ENCODE data around the gene GSTA3.

The GSTA3 gene

GRCh38 chr6:52894285-52894684, 15.2 kb downstream of the GSTA3 start:
- Histone ChIP-seq H4K20me1 (ENCODE audit: insufficient read depth, low read length) (no peaks in the 10 kb centered on the region), H3K9me3 (ENCODE audit: insufficient read depth, low read length, severe bottlenecking) (no peaks in the 10 kb centered on the region), H3K9ac (ENCODE audit: low read depth, low read length) (no peak overlapping the region), H3K27ac (ENCODE audit: low read length) (no peak overlapping the region), H3K79me2 (ENCODE audit: insufficient read depth, low read length) (no peaks in the 10 kb centered on the region), H3K4me1 (ENCODE audit: insufficient read depth, low read length) (no peaks in the 10 kb centered on the region), H3K4me3 (ENCODE audit: low read depth in 1 of 2, low read length in 2 of 2) (no peak overlapping the region), H3K4me2 (ENCODE audit: insufficient read depth, low read length) (no peak overlapping the region), H3K27me3 (ENCODE audit: insufficient read depth, low read length, poor library complexity) (peaks cover 2% of the 10 kb centered on the region), H2AFZ (ENCODE audit: low read depth, low read length) (no peak overlapping the region), H3K36me3 (ENCODE audit: insufficient read depth, low read length) (no peaks in the 10 kb centered on the region)
- ATAC-seq (ENCODE audit: insufficient read depth, low read depth) (no peak), DNase-seq (no peak)
- no peak for TF ChIP-seq CTCF (IDR thresholded peaks at IDR 0.05; ENCODE audit: borderline replicate concordance, extremely low read depth, low read length, poor library complexity, severe bottlenecking)
- TF ChIP-seq EZH2 (IDR thresholded peaks at IDR 0.05; ENCODE audit: borderline replicate concordance, low read depth, low read length, severe bottlenecking) = no peak

- H4K20me1 ChIP-seq (ENCODE audit: insufficient read depth, low read length) = no peaks in the 10 kb centered on the region
- DNase-seq = no peak
- H3K79me2 ChIP-seq (ENCODE audit: insufficient read depth, low read length) = no peaks in the 10 kb centered on the region
- ATAC-seq (ENCODE audit: insufficient read depth, low read depth) = no peak
- no peak overlapping the region for H2AFZ ChIP-seq (ENCODE audit: low read depth, low read length)
- H3K27ac ChIP-seq (ENCODE audit: low read length) = no peak overlapping the region
- peaks cover 3% of the 10 kb centered on the region for H3K27me3 ChIP-seq (ENCODE audit: insufficient read depth, low read length, poor library complexity)
- TF ChIP-seq CTCF (IDR thresholded peaks at IDR 0.05; ENCODE audit: borderline replicate concordance, extremely low read depth, low read length, poor library complexity, severe bottlenecking) (no peak), EZH2 (IDR thresholded peaks at IDR 0.05; ENCODE audit: borderline replicate concordance, low read depth, low read length, severe bottlenecking) (no peak)
- no peak overlapping the region for H3K4me3 ChIP-seq (ENCODE audit: low read depth in 1 of 2, low read length in 2 of 2)
- H3K4me2 ChIP-seq (ENCODE audit: insufficient read depth, low read length) = no peak overlapping the region
- H3K36me3 ChIP-seq (ENCODE audit: insufficient read depth, low read length) = no peaks in the 10 kb centered on the region
- no peaks in the 10 kb centered on the region for H3K9me3 ChIP-seq (ENCODE audit: insufficient read depth, low read length, severe bottlenecking)
- H3K4me1 ChIP-seq (ENCODE audit: insufficient read depth, low read length) = no peaks in the 10 kb centered on the region
- no peak overlapping the region for H3K9ac ChIP-seq (ENCODE audit: low read depth, low read length)
Observed at GRCh38 chr6:52893803-52894202, 15.7 kb downstream of the GSTA3 start.

DNA sequence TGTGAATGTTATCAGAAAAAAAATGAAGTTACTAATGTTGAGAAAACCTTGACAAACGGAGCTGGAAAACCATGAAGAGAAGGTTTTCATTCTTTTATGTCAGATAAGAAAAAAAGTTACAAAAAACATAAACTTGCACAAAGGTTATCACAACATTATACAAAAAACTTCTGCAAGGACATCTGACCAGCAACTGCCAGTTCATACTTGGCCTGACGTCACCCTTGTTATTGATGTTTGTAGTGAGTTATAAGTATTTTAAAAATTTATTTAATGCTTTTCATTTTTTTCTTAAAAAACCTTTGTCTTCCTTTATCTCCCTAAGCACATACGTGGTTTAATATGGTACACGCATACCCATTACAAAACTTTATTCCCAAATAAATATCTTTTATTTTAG, 16.3 kb downstream of the GSTA3 start:
- Histone ChIP-seq H3K27ac (ENCODE audit: low read length) (no peak overlapping the region), H4K20me1 (ENCODE audit: insufficient read depth, low read length) (no peaks in the 10 kb centered on the region), H3K79me2 (ENCODE audit: insufficient read depth, low read length) (no peaks in the 10 kb centered on the region), H3K27me3 (ENCODE audit: insufficient read depth, low read length, poor library complexity) (peaks cover 3% of the 10 kb centered on the region), H3K4me2 (ENCODE audit: insufficient read depth, low read length) (no peak overlapping the region), H3K36me3 (ENCODE audit: insufficient read depth, low read length) (no peaks in the 10 kb centered on the region), H3K9ac (ENCODE audit: low read depth, low read length) (no peak overlapping the region), H3K4me3 (ENCODE audit: low read depth in 1 of 2, low read length in 2 of 2) (no peak overlapping the region), H2AFZ (ENCODE audit: low read depth, low read length) (no peak overlapping the region), H3K9me3 (ENCODE audit: insufficient read depth, low read length, severe bottlenecking) (no peaks in the 10 kb centered on the region), H3K4me1 (ENCODE audit: insufficient read depth, low read length) (no peaks in the 10 kb centered on the region)
- TF ChIP-seq EZH2 (IDR thresholded peaks at IDR 0.05; ENCODE audit: borderline replicate concordance, low read depth, low read length, severe bottlenecking) = no peak
- TF ChIP-seq CTCF (IDR thresholded peaks at IDR 0.05; ENCODE audit: borderline replicate concordance, extremely low read depth, low read length, poor library complexity, severe bottlenecking) = no peak
- ATAC-seq (ENCODE audit: insufficient read depth, low read depth) = no peak
- no peak for DNase-seq

GRCh38 chr6:52890018-52890417, 19.5 kb downstream of the GSTA3 start:
- H3K27me3 ChIP-seq (ENCODE audit: insufficient read depth, low read length, poor library complexity) = peaks cover 3% of the 10 kb centered on the region
- no peak overlapping the region for H3K9ac ChIP-seq (ENCODE audit: low read depth, low read length)
- H3K79me2 ChIP-seq (ENCODE audit: insufficient read depth, low read length) = no peaks in the 10 kb centered on the region
- H3K27ac ChIP-seq (ENCODE audit: low read length) = no peak overlapping the region
- DNase-seq (no peak), ATAC-seq (ENCODE audit: insufficient read depth, low read depth) (no peak)
- H3K4me3 ChIP-seq (ENCODE audit: low read depth in 1 of 2, low read length in 2 of 2) = no peak overlapping the region
- no peaks in the 10 kb centered on the region for H3K4me1 ChIP-seq (ENCODE audit: insufficient read depth, low read length)
- no peaks in the 10 kb centered on the region for H3K9me3 ChIP-seq (ENCODE audit: insufficient read depth, low read length, severe bottlenecking)
- no peaks in the 10 kb centered on the region for H4K20me1 ChIP-seq (ENCODE audit: insufficient read depth, low read length)
- TF ChIP-seq CTCF (IDR thresholded peaks at IDR 0.05; ENCODE audit: borderline replicate concordance, extremely low read depth, low read length, poor library complexity, severe bottlenecking) (no peak), EZH2 (IDR thresholded peaks at IDR 0.05; ENCODE audit: borderline replicate concordance, low read depth, low read length, severe bottlenecking) (no peak)
- no peak overlapping the region for H2AFZ ChIP-seq (ENCODE audit: low read depth, low read length)
- H3K4me2 ChIP-seq (ENCODE audit: insufficient read depth, low read length) = no peak overlapping the region
- no peaks in the 10 kb centered on the region for H3K36me3 ChIP-seq (ENCODE audit: insufficient read depth, low read length)
